Measurements from ENCODE around the gene PHETA2. TPM values are rescaled to one million over a fixed set of nuclear protein-coding genes. Genes with fewer than 3 reads are reported as not detected.

PHETA2 gene
- total RNA-seq, 4 donors from 2014 or later: 16.8 to 39.7 (median 18.7) TPM

DNA sequence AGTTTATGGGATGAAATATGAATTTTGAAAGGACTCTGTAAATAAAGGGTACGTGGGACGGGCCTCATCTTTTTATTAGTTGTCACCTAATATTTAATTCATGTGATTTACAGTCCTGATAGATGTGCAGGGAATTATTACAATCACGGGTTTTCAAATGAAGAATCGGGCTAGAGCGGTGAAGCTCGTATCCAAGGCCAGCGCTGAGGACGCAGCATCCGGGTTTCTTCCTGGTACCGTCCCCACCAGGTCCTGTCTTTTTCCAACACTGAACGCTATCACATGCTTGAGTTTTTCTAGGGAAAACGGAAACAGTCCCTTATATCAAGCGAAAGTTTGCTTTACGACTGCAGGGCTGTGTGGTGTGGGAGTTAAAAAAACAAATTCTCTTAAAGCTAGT lies 6.2 kb downstream of the PHETA2 start:
- Histone ChIP-seq H3K9me3 (no peaks in the 10 kb centered on the region), H3K4me3 (peak overlapping the region; percentile 72), H3K27me3 (no peaks in the 10 kb centered on the region), H3K36me3 (no peaks in the 10 kb centered on the region), H3K27ac (peak overlapping the region; percentile 98 to 99), H3K4me1 (peaks cover 5 to 11% of the 10 kb centered on the region in 2 donors)
- no peak for TF ChIP-seq POLR2A (IDR thresholded peaks at IDR 0.05)
- TF ChIP-seq, protein P1, sequence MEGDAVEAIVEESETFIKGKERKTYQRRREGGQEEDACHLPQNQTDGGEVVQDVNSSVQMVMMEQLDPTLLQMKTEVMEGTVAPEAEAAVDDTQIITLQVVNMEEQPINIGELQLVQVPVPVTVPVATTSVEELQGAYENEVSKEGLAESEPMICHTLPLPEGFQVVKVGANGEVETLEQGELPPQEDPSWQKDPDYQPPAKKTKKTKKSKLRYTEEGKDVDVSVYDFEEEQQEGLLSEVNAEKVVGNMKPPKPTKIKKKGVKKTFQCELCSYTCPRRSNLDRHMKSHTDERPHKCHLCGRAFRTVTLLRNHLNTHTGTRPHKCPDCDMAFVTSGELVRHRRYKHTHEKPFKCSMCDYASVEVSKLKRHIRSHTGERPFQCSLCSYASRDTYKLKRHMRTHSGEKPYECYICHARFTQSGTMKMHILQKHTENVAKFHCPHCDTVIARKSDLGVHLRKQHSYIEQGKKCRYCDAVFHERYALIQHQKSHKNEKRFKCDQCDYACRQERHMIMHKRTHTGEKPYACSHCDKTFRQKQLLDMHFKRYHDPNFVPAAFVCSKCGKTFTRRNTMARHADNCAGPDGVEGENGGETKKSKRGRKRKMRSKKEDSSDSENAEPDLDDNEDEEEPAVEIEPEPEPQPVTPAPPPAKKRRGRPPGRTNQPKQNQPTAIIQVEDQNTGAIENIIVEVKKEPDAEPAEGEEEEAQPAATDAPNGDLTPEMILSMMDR (IDR thresholded peaks at IDR 0.05): no peak
- intact Hi-C loops (cut with DNase I; ENCODE audit: low total_unique reads): no loop called here
- no peak for DNase-seq

DNA sequence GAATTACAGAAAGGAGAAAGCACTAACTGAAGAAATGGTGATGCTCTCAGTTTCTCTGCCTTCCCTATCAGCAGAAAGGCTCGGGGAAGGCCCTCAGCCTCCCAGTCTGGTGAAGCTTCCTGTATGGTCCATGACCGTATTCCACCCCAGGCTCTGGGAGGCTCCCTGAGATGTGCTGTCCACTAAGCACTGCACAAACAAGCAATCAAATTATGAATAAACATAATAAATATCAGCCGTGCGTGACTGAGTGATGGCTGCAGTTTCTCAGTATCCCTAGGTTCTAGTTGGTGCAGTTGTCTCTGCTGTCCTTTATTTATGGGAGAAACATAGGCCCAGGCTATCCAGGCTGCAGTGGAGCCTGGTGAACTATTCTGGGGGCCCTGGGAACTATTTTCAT lies 9.1 kb downstream of the PHETA2 start:
- DNase-seq: no peak
- Histone ChIP-seq H3K36me3 (no peaks in the 10 kb centered on the region), H3K9me3 (no peaks in the 10 kb centered on the region), H3K27ac (no peak overlapping the region), H3K4me1 (peaks cover 4 to 6% of the 10 kb centered on the region in 2 donors), H3K4me3 (no peak overlapping the region), H3K27me3 (no peaks in the 10 kb centered on the region)
- intact Hi-C loops (cut with DNase I; ENCODE audit: low total_unique reads): no loop called here
- TF ChIP-seq, protein P1 (IDR thresholded peaks at IDR 0.05): no peak
- TF ChIP-seq POLR2A (IDR thresholded peaks at IDR 0.05): no peak

DNA sequence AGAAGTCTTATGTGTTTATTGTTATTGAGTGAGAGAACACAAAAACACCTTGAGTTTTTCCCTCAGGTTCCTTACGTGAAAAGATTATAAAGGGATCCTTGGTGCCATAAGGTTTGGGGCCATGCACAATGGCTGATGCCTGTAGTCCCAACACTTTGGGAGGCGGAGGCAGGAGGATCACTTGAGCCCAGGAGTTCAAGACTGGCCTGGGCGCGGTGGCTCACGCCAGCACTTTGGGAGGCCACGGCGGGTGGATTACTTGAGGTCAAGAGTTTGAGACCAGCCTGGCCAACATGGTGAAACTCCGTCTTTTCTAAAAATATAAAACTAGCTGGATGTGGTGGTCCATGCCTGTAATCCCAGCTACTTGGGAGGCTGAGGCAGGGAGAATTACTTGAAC lies 10.8 kb downstream of the PHETA2 start:
- intact Hi-C loops (cut with DNase I; ENCODE audit: low total_unique reads): no loop called here
- Histone ChIP-seq H3K4me1 (no peaks in the 10 kb centered on the region), H3K27ac (no peak overlapping the region), H3K36me3 (no peaks in the 10 kb centered on the region), H3K4me3 (no peak overlapping the region), H3K27me3 (no peaks in the 10 kb centered on the region), H3K9me3 (no peaks in the 10 kb centered on the region)
- no peak for DNase-seq
- no peak for TF ChIP-seq POLR2A (IDR thresholded peaks at IDR 0.05)
- TF ChIP-seq, protein P1 (IDR thresholded peaks at IDR 0.05): no peak

DNA sequence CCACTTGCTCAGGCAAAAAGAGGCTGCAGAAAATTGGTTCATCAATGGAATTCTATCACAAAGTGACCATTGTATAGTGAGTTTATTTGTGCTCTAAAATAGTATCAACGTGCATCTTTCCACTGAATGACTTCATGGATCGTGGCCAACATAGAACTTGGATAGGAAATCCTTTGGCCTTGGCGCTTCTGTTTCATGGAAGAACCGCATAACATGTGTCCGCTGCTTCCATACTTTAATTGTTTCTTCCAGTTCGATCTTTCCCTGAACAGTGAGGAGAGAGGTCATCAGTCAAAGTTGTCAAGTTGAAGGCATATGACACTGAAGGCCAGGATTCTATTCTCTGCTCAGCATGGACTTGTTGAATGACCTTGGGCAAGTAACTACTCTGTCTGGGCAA lies 12.0 kb downstream of the PHETA2 start:
- no peak overlapping the region for H3K27ac ChIP-seq
- no peaks in the 10 kb centered on the region for H3K4me1 ChIP-seq
- H3K4me3 ChIP-seq: no peak overlapping the region
- H3K36me3 ChIP-seq: no peaks in the 10 kb centered on the region
- no peaks in the 10 kb centered on the region for H3K9me3 ChIP-seq
- no peak for DNase-seq
- intact Hi-C loops (cut with DNase I; ENCODE audit: low total_unique reads): no loop called here
- no peaks in the 10 kb centered on the region for H3K27me3 ChIP-seq
- no peak for TF ChIP-seq POLR2A (IDR thresholded peaks at IDR 0.05)
- TF ChIP-seq, protein P1 (IDR thresholded peaks at IDR 0.05): no peak

DNA sequence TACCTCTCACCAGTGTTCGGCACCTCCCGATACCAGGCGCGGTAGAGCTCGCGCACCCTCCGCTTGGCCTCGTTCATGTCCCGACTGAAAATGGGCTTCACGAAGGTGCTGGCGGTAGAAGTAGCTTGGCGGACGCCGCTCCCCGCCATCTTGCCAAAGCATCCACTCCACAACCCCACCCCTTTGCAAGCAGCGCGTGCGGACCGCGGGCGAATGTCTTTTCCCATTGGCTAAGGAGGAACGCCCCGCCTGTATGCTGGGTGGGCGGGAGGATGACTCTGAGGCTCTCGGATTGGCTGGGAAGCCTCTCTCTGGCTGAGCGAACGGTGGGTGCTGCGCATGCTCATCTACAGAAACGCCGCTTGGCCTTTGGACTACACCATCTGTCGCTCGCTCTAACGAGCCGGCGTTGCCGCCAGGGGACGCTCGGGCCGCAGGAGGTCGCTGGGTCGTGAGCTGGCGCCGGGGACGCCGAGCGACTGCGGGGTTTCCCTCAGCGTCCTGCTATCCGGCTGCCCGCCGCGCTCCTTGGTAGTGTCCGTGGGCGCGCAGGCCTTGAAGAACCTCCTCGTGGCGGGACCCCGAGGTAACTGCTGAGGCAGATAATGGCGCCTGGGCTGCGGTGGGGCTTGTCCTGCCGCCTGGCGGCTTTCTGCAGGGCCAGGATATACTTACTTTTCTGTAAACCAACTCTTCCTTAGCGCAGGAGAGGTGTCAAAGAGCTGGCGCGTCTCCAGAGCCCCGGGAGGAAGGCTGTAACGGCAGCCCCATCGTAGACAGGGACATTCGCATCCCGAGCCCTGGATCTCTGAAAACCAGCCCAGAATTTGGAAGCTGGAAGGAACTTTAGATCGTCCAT lies 16.8 kb downstream of the PHETA2 start, which contains the start of gene NDUFA6:
NDUFA6 (minus strand) TSS at position 177 of the 859 bp plus-strand sequence; CDS start at position 149, 28 bp downstream.
- Histone ChIP-seq H3K9me3 (no peaks in the 10 kb centered on the region), H3K36me3 (no peaks in the 10 kb centered on the region), H3K27ac (peak within 1 kb of the TSS; percentile 91 to 94), H3K4me1 (peaks cover 4 to 5% of the 10 kb centered on the region in 2 donors), H3K27me3 (no peaks in the 10 kb centered on the region), H3K4me3 (peak within 1 kb of the TSS; percentile 84 to 92)
- intact Hi-C loops (cut with DNase I; ENCODE audit: low total_unique reads): loop anchor here (5.0 kb wide), 1 partner anchor 341 kb away; the partner anchor contains the start of gene NFAM1
- peak; percentile 98 to 99 for DNase-seq
- TF ChIP-seq, protein P1 (IDR thresholded peaks at IDR 0.05): peak; percentile 93 to 99 (median 97)
- TF ChIP-seq POLR2A (IDR thresholded peaks at IDR 0.05): peak; percentile 89 to 90
